CD4-positive, alpha-beta T cell (primary cell): ENCODE data around the gene TRABD2B. TPM values are rescaled to one million over a fixed set of nuclear protein-coding genes. Genes with fewer than 3 reads are reported as not detected.

Source experiments
- ATAC-seq: fragments of 200-7000 bp; cut with Tn5 transposase; one replicate; pipeline ENCODE4 v1.10.0; 2022; ENCODE audit warnings: mild to moderate bottlenecking; ENCODE audit not compliant: poor library complexity
- CTCF ChIA-PET: fragments of 350-600 bp; sonication (Branson Sonifier 250); formaldehyde crosslinking; loops from one replicate; lab custom pipeline; 2021; ENCODE audit warnings: antibody characterized with exemption, inconsistent platforms; lab: Charles Lee
- POLR2A ChIA-PET: fragments of 350-600 bp; sonication (Branson Sonifier 250); formaldehyde crosslinking; loops from one replicate; lab custom pipeline; 2021; ENCODE audit warnings: antibody characterized with exemption, inconsistent platforms; lab: Charles Lee
- DNase-seq, 14 experiments: peaks; one replicate each; pipeline ENCODE4 v3.0.0-alpha.2; 2013 to 2020; ENCODE audit warnings: mixed read lengths in 2 of 14
- H3K27ac ChIP-seq, 2 donors: one replicate each; pipeline versions ENCODE4 v1.5.1 to v1.7.0; 2013; ENCODE audit warnings: low read length in 2 of 2, low read depth in 1 of 2, mild to moderate bottlenecking in 1 of 2
- H3K27me3 ChIP-seq, 2 experiments: 1 replicate in 1 of 2; 2 replicates in 1 of 2; pipeline versions ENCODE4 v1.6.1 to v1.7.0; 2013; ENCODE audit warnings: low read length in 2 of 2, control low read depth in 1 of 2, mild to moderate bottlenecking in 1 of 2, moderate library complexity in 1 of 2; ENCODE audit not compliant: insufficient read depth in 2 of 2, control insufficient read depth in 1 of 2
- H3K36me3 ChIP-seq: one replicate; pipeline ENCODE4 v1.6.1; 2013; ENCODE audit warnings: low read length, control low read depth; ENCODE audit not compliant: insufficient read depth
- H3K4me1 ChIP-seq: one replicate; pipeline ENCODE4 v1.6.1; 2013; ENCODE audit warnings: low read length, control low read depth; ENCODE audit not compliant: insufficient read depth
- H3K4me3 ChIP-seq: one replicate; pipeline ENCODE4 v1.5.1; 2013; ENCODE audit warnings: mild to moderate bottlenecking, low read length, moderate library complexity
- H3K9me3 ChIP-seq, 2 experiments: 1 replicate in 1 of 2; 2 replicates in 1 of 2; pipeline versions ENCODE4 v1.6.1 to v1.7.0; 2013; ENCODE audit warnings: low read length in 2 of 2, mild to moderate bottlenecking in 2 of 2, control low read depth in 1 of 2, moderate library complexity in 1 of 2; ENCODE audit not compliant: control insufficient read depth in 1 of 2, insufficient read depth in 1 of 2
- H3K27ac Mint-ChIP-seq: one replicate; pipeline ENCODE4 v1.8.0; 2020; ENCODE audit warnings: mixed read lengths
- H3K27me3 Mint-ChIP-seq: one replicate; pipeline ENCODE4 v1.8.0; 2021; ENCODE audit warnings: mixed read lengths
- H3K36me3 Mint-ChIP-seq: one replicate; pipeline ENCODE4 v1.8.0; 2021; ENCODE audit warnings: low read depth, mixed read lengths
- H3K4me1 Mint-ChIP-seq: one replicate; pipeline ENCODE4 v1.8.0; 2021; ENCODE audit warnings: low read depth, mixed read lengths
- H3K4me3 Mint-ChIP-seq: one replicate; pipeline ENCODE4 v1.8.0; 2020; ENCODE audit warnings: mild to moderate bottlenecking, mixed read lengths
- H3K9me3 Mint-ChIP-seq: one replicate; pipeline ENCODE4 v1.8.0; 2020; ENCODE audit warnings: mixed read lengths
- intact Hi-C, 2 experiments: fragments of 100-400 bp; cut with DNase I in 1 of 2; cut with micrococcal nuclease in 1 of 2; formaldehyde crosslinking; loops; one replicate each; pipeline versions ENCODE4 v1.15.1 to v1.9.0; 2023 to 2025; cut with DNase I, micrococcal nuclease
- total RNA-seq, 174 experiments: library from RNA in 2 of 174; stranded (reverse) in 2 of 174; gene quantifications; one replicate each; pipeline ENCODE4 v1.2.3 and lab custom pipeline; 2021 to 2026
- TF ChIP-seq, protein P1 (sequence below): fragments of 200-600 bp; IDR thresholded peaks from one replicate; pipeline ENCODE4 v1.8.0; 2022; ENCODE audit warnings: antibody characterized with exemption, mild to moderate bottlenecking

The TRABD2B gene
- total RNA-seq, 2 experiments from 2014 or later = not detected

DNA sequence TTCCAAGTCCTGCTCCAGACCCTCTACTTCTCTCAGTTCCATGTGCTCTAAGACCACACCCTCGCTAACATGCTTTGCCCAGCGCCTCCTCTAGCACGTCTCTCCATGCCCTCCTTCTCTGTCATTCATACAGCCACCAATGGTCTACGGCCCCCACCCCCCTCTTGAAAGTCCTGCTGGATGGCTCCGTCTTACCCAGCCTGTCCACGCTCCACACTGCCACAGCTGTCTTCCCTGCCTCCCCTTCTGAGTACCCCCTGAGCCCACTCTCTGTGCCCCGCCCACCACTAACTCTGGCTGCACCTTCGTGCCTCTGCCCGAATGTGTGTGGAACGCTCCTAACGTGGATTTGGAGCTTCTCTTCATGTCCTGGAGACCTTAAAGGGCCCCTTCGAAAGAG lies 244.6 kb downstream of the TRABD2B start:
- ChIA-PET CTCF (no interaction called here), POLR2A (no interaction called here)
- Mint-ChIP-seq H3K4me3 (no peak overlapping the region), H3K27me3 (peaks cover 9% of the 10 kb centered on the region), H3K36me3 (no peaks in the 10 kb centered on the region), H3K9me3 (no peaks in the 10 kb centered on the region), H3K4me1 (no peaks in the 10 kb centered on the region), H3K27ac (no peak overlapping the region)
- H3K4me3 ChIP-seq = no peak overlapping the region
- ATAC-seq = no peak
- H3K27me3 ChIP-seq = peaks cover 0 to 6% of the 10 kb centered on the region in 2 experiments
- H3K9me3 ChIP-seq = no peaks in the 10 kb centered on the region
- H3K36me3 ChIP-seq = no peaks in the 10 kb centered on the region
- H3K27ac ChIP-seq = no peak overlapping the region
- no peak for DNase-seq
- TF ChIP-seq, protein P1, sequence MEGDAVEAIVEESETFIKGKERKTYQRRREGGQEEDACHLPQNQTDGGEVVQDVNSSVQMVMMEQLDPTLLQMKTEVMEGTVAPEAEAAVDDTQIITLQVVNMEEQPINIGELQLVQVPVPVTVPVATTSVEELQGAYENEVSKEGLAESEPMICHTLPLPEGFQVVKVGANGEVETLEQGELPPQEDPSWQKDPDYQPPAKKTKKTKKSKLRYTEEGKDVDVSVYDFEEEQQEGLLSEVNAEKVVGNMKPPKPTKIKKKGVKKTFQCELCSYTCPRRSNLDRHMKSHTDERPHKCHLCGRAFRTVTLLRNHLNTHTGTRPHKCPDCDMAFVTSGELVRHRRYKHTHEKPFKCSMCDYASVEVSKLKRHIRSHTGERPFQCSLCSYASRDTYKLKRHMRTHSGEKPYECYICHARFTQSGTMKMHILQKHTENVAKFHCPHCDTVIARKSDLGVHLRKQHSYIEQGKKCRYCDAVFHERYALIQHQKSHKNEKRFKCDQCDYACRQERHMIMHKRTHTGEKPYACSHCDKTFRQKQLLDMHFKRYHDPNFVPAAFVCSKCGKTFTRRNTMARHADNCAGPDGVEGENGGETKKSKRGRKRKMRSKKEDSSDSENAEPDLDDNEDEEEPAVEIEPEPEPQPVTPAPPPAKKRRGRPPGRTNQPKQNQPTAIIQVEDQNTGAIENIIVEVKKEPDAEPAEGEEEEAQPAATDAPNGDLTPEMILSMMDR = no peak
- intact Hi-C loops = no loop called here
- no peaks in the 10 kb centered on the region for H3K4me1 ChIP-seq

DNA sequence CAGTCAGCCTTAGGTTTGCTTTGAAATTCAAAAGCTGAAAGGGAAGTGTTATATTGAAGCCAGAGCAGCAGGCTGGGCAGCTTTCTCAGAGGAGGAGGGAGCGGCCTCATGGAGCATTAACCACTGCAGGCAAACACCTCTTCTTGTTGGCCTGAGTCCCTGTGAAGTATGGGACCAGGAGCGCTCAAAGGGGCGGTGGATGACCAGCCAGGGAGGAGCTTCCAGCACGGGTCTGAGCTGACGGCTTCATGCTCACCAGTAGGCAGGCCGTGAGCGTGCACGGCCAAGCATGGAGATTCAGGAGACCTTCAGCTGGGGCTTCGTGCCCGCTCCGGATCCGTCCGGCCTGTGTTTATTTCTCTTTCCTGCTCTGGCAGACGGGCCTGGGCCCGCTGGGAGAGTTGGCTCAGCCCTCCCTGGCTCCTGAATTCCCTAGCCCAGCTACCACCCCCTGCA lies 245.2 kb downstream of the TRABD2B start:
- intact Hi-C loops = no loop called here
- ATAC-seq = no peak
- H3K27me3 Mint-ChIP-seq = peaks cover 8% of the 10 kb centered on the region
- Histone ChIP-seq H3K4me1 (no peaks in the 10 kb centered on the region), H3K36me3 (no peaks in the 10 kb centered on the region), H3K27ac (no peak overlapping the region), H3K27me3 (peaks cover 0 to 6% of the 10 kb centered on the region in 2 experiments), H3K9me3 (no peaks in the 10 kb centered on the region), H3K4me3 (no peak overlapping the region)
- H3K36me3 Mint-ChIP-seq = no peaks in the 10 kb centered on the region
- no peaks in the 10 kb centered on the region for H3K4me1 Mint-ChIP-seq
- ChIA-PET POLR2A (no interaction called here), CTCF (no interaction called here)
- H3K4me3 Mint-ChIP-seq = no peak overlapping the region
- DNase-seq = no peak
- H3K9me3 Mint-ChIP-seq = no peaks in the 10 kb centered on the region
- no peak overlapping the region for H3K27ac Mint-ChIP-seq
- TF ChIP-seq, protein P1 = no peak

DNA sequence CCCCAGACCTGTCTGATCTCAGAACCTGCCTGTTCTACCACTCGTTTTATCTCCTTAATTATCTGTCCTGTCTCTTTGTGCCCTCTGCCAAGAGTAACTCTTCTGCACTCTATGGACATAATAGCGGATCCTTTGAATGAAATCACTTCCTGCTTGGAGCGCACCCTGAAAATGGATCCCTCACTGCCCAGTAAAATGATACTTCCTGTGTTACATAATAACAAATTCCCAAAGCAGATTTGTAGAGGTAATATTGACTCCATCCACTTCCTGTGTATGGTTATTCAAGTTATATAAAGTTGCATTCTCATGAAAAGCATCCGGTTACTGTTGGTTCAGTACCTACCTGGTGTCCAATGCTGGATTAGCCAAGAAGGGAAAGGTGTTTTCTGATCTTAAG lies 246.0 kb downstream of the TRABD2B start:
- ATAC-seq = no peak
- H3K4me3 ChIP-seq = no peak overlapping the region
- H3K4me1 Mint-ChIP-seq = no peaks in the 10 kb centered on the region
- no peak overlapping the region for H3K27ac Mint-ChIP-seq
- peaks cover 0 to 6% of the 10 kb centered on the region in 2 experiments for H3K27me3 ChIP-seq
- TF ChIP-seq, protein P1 = no peak
- no peak overlapping the region for H3K27ac ChIP-seq
- intact Hi-C loops = no loop called here
- POLR2A ChIA-PET = no interaction called here
- no peak for DNase-seq
- H3K36me3 ChIP-seq = no peaks in the 10 kb centered on the region
- no peaks in the 10 kb centered on the region for H3K4me1 ChIP-seq
- no peaks in the 10 kb centered on the region for H3K9me3 ChIP-seq
- peaks cover 6% of the 10 kb centered on the region for H3K27me3 Mint-ChIP-seq
- H3K4me3 Mint-ChIP-seq = no peak overlapping the region
- CTCF ChIA-PET = no interaction called here
- H3K9me3 Mint-ChIP-seq = no peaks in the 10 kb centered on the region
- H3K36me3 Mint-ChIP-seq = no peaks in the 10 kb centered on the region
